Transverse colon (tissue), 3 donors: ENCODE measurements around the gene SIPA1L3.

Source experiments
- CTCF ChIP-seq, 5 experiments: fragments of 200-600 bp in 3 of 5; fragments of 450-650 bp in 2 of 5; sonication (generic) in 3 of 5; IDR thresholded peaks; 1 replicate in 2 of 5; 2 replicates in 3 of 5; pipeline ENCODE4 v1.5.1; 2016 to 2017; ENCODE audit warnings: antibody characterized with exemption in 5 of 5, inconsistent platforms in 3 of 5, mild to moderate bottlenecking in 2 of 5, moderate library complexity in 1 of 5
- EP300 ChIP-seq: sonication (generic); formaldehyde crosslinking; IDR thresholded peaks from one replicate; pipeline ENCODE4 v1.6.1; 2017; ENCODE audit warnings: antibody characterized with exemption, low read depth

GRCh38 chr19:38175422-38175821 lies 268.4 kb downstream of the SIPA1L3 start:
- TF ChIP-seq CTCF (IDR thresholded peaks at IDR 0.05) (no peak), EP300 (no peak)
